Measurements from ENCODE around the gene HIPK2. TPM values are rescaled to one million over a fixed set of nuclear protein-coding genes. Genes with fewer than 3 reads are reported as not detected.

The HIPK2 gene
- total RNA-seq, 2 experiments from 2014 or later: 6.2 to 7.9 TPM

DNA sequence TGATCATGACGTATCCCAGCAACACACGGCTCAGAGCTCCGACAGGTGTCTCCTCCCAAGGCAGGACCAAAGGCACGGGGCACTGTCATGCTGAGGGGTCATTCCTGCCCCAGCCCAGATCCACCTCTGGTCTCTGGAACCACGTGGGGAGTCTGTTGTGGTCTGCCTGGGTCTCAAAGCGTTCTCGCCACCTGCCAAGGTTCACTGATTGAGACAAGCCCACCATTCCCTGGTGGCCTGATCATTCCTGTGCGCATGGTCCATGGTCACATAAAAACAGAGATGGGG, 83.5 kb downstream of the HIPK2 start:
- no peak overlapping the region for H3K4me3 ChIP-seq (ENCODE audit: low read depth, low read length, poor library complexity, severe bottlenecking)
- DNase-seq (ENCODE audit: low spot score): no peak
- H2AFZ ChIP-seq (ENCODE audit: low read length): no peak overlapping the region
- CTCF ChIA-PET (ENCODE audit: unreplicated experiment): no interaction called here
- no peaks in the 10 kb centered on the region for H3K9me3 ChIP-seq (ENCODE audit: low read length)
- TF ChIP-seq, protein P1, sequence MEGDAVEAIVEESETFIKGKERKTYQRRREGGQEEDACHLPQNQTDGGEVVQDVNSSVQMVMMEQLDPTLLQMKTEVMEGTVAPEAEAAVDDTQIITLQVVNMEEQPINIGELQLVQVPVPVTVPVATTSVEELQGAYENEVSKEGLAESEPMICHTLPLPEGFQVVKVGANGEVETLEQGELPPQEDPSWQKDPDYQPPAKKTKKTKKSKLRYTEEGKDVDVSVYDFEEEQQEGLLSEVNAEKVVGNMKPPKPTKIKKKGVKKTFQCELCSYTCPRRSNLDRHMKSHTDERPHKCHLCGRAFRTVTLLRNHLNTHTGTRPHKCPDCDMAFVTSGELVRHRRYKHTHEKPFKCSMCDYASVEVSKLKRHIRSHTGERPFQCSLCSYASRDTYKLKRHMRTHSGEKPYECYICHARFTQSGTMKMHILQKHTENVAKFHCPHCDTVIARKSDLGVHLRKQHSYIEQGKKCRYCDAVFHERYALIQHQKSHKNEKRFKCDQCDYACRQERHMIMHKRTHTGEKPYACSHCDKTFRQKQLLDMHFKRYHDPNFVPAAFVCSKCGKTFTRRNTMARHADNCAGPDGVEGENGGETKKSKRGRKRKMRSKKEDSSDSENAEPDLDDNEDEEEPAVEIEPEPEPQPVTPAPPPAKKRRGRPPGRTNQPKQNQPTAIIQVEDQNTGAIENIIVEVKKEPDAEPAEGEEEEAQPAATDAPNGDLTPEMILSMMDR (conservative IDR thresholded peaks at IDR 0.05; ENCODE audit: low read length): no peak
- TF ChIP-seq EZH2phosphoT487 (IDR thresholded peaks at IDR 0.05; ENCODE audit: borderline replicate concordance, low read depth, low read length): no peak
- intact Hi-C loops (cut with micrococcal nuclease; ENCODE audit: unreplicated experiment): no loop called here
- H3K4me1 ChIP-seq (ENCODE audit: insufficient read depth, low read length, poor library complexity, severe bottlenecking): peaks cover 29% of the 10 kb centered on the region
- H3K27ac ChIP-seq (ENCODE audit: low read depth, low read length, poor library complexity, severe bottlenecking): no peak overlapping the region
- H3K79me2 ChIP-seq (ENCODE audit: insufficient read depth, low read depth, low read length): no peaks in the 10 kb centered on the region
- no peaks in the 10 kb centered on the region for H3K9me2 ChIP-seq (ENCODE audit: insufficient read depth, low read length)
- H3K36me3 ChIP-seq (ENCODE audit: insufficient read depth, low read length): no peaks in the 10 kb centered on the region
- H4K20me1 ChIP-seq (ENCODE audit: insufficient read depth, low read length): no peaks in the 10 kb centered on the region
- H3K4me2 ChIP-seq (ENCODE audit: low read length): no peak overlapping the region
- no TSS peak for BruUV-seq (replicated peaks)
- POLR2A ChIA-PET: interaction anchor here (0.6 kb wide), 1 partner anchor 1126 kb away, joined by 4 read pairs; no protein-coding TSS in a partner anchor

DNA sequence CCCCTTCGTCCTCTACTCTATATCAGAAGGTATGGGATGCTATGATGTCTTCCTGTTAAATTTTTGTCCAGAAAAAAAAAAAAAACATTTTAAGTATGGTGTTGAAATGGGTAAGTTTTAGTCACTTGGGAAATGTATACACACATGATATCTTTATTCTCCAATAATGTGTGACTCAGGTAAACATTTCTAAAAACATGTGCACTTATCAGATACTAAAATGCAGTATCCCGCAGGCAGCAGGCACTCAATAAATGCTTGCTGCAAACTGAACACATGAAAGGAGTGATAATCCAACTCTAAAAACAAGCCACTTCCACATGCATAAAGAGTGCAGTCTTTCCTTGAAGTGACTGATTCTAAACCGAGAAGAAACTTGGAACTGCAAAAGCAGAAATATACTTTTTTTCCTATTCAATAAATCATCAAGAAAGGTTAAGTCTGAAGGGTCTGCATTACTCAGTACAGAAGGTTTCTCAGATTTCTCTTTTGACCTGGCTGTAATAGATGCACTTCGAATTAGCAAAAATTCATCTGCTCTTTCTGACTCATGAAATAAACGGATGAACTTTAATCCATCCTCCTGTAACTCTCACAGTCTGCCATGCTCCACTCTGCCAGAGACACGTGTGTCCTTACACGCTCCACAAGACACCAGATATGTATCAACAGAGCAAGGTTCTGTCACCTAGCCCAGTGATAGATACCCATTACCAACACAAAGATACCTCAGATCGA, 84.0 kb downstream of the HIPK2 start:
- Histone ChIP-seq H3K27ac (ENCODE audit: low read depth, low read length, poor library complexity, severe bottlenecking) (no peak overlapping the region), H3K9me3 (ENCODE audit: low read length) (no peaks in the 10 kb centered on the region), H3K4me2 (ENCODE audit: low read length) (no peak overlapping the region), H3K79me2 (ENCODE audit: insufficient read depth, low read depth, low read length) (no peaks in the 10 kb centered on the region), H3K4me1 (ENCODE audit: insufficient read depth, low read length, poor library complexity, severe bottlenecking) (peaks cover 24% of the 10 kb centered on the region), H3K36me3 (ENCODE audit: insufficient read depth, low read length) (no peaks in the 10 kb centered on the region), H2AFZ (ENCODE audit: low read length) (no peak overlapping the region), H3K9me2 (ENCODE audit: insufficient read depth, low read length) (no peaks in the 10 kb centered on the region), H3K4me3 (ENCODE audit: low read depth, low read length, poor library complexity, severe bottlenecking) (no peak overlapping the region), H4K20me1 (ENCODE audit: insufficient read depth, low read length) (no peaks in the 10 kb centered on the region)
- no peak for DNase-seq (ENCODE audit: low spot score)
- BruUV-seq (replicated peaks): no TSS peak
- TF ChIP-seq, protein P1 (conservative IDR thresholded peaks at IDR 0.05; ENCODE audit: low read length): no peak
- no peak for TF ChIP-seq EZH2phosphoT487 (IDR thresholded peaks at IDR 0.05; ENCODE audit: borderline replicate concordance, low read depth, low read length)
- ChIA-PET CTCF (ENCODE audit: unreplicated experiment) (no interaction called here), POLR2A (no interaction called here)
- intact Hi-C loops (cut with micrococcal nuclease; ENCODE audit: unreplicated experiment): no loop called here

DNA sequence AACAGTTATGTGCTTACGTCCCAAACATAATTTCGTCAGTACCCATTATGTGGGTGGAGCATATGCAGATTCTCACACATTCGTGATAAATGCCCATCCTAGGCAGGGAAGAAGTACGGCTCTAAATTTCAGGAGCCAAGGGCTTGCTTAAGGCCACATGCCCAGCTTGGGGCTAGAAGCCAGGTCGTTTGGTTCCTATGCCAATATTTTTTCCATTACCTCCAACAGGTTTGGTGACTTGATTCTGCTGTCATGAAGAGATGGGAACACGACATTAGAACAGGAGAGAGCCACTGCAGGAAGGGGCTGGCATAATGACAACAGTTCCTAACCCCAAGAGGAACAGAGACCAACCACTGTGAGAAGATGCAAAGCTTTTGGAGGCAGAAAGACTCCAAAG, 85.1 kb downstream of the HIPK2 start:
- BruUV-seq (replicated peaks): no TSS peak
- Histone ChIP-seq H3K9me3 (ENCODE audit: low read length) (no peaks in the 10 kb centered on the region), H3K9me2 (ENCODE audit: insufficient read depth, low read length) (no peaks in the 10 kb centered on the region), H4K20me1 (ENCODE audit: insufficient read depth, low read length) (no peaks in the 10 kb centered on the region), H3K4me2 (ENCODE audit: low read length) (no peak overlapping the region), H3K4me3 (ENCODE audit: low read depth, low read length, poor library complexity, severe bottlenecking) (no peak overlapping the region), H2AFZ (ENCODE audit: low read length) (no peak overlapping the region), H3K79me2 (ENCODE audit: insufficient read depth, low read depth, low read length) (no peaks in the 10 kb centered on the region), H3K4me1 (ENCODE audit: insufficient read depth, low read length, poor library complexity, severe bottlenecking) (peaks cover 16% of the 10 kb centered on the region), H3K36me3 (ENCODE audit: insufficient read depth, low read length) (no peaks in the 10 kb centered on the region), H3K27ac (ENCODE audit: low read depth, low read length, poor library complexity, severe bottlenecking) (no peak overlapping the region)
- no peak for DNase-seq (ENCODE audit: low spot score)
- no peak for TF ChIP-seq EZH2phosphoT487 (IDR thresholded peaks at IDR 0.05; ENCODE audit: borderline replicate concordance, low read depth, low read length)
- TF ChIP-seq, protein P1 (conservative IDR thresholded peaks at IDR 0.05; ENCODE audit: low read length): no peak
- ChIA-PET CTCF (ENCODE audit: unreplicated experiment) (no interaction called here), POLR2A (no interaction called here)
- intact Hi-C loops (cut with micrococcal nuclease; ENCODE audit: unreplicated experiment): no loop called here
